Neural progenitor cell (in vitro differentiated cells): ENCODE results near the gene MRAS.

Experiments used
- EZH2 ChIP-seq: fragments of 200-600 bp; sonication (generic); IDR thresholded peaks from 2 replicates; pipeline ENCODE4 v1.6.1; 2017; ENCODE audit warnings: antibody characterized with exemption, mild to moderate bottlenecking, moderate library complexity
- EZH2phosphoT487 ChIP-seq: fragments of 200-600 bp; sonication (generic); IDR thresholded peaks from 2 replicates; pipeline ENCODE4 v1.6.1; 2017; ENCODE audit warnings: antibody characterized with exemption
- TF ChIP-seq, protein P1 (sequence below): fragments of 200-600 bp; sonication (generic); IDR thresholded peaks from 2 replicates; pipeline ENCODE4 v1.5.1; 2017; ENCODE audit warnings: antibody characterized with exemption, mild to moderate bottlenecking

DNA sequence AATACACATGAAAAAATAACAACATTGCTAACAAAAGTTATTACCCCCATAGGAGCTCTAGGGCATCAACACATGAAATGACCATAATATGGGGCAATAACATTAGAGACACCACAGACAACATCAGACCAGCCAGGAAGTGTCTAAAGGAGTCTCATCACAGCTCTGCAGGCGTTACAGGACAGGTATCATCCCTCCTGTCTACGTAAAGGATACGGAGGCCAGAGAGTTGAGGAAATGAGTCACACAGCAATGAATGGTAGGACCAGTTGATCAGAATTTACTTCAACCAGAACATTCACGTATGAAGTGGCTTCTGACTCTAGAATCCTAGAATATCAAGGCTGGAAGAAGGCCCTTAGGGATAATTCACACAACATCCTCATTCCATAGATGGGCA lies 20.5 kb upstream of the MRAS start:
- TF ChIP-seq, protein P1, sequence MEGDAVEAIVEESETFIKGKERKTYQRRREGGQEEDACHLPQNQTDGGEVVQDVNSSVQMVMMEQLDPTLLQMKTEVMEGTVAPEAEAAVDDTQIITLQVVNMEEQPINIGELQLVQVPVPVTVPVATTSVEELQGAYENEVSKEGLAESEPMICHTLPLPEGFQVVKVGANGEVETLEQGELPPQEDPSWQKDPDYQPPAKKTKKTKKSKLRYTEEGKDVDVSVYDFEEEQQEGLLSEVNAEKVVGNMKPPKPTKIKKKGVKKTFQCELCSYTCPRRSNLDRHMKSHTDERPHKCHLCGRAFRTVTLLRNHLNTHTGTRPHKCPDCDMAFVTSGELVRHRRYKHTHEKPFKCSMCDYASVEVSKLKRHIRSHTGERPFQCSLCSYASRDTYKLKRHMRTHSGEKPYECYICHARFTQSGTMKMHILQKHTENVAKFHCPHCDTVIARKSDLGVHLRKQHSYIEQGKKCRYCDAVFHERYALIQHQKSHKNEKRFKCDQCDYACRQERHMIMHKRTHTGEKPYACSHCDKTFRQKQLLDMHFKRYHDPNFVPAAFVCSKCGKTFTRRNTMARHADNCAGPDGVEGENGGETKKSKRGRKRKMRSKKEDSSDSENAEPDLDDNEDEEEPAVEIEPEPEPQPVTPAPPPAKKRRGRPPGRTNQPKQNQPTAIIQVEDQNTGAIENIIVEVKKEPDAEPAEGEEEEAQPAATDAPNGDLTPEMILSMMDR, result no peak
- TF ChIP-seq EZH2 (no peak), EZH2phosphoT487 (no peak)
